Measurements from ENCODE around the gene TMEM109. TPM values are rescaled to one million over a fixed set of nuclear protein-coding genes. Genes with fewer than 3 reads are reported as not detected.
A peak's percentile ranks its signal among the peaks of the same experiment; 100 is the strongest.

TMEM109 gene
- total and polyA plus RNA-seq, 2 of the 8 experiments (the other 6 are each of a cell fraction or from before 2014, with no cell fraction given): 27.3 to 30.3 TPM

GRCh38 chr11:60905551-60906113 lies 8.3 kb upstream of the TMEM109 start:
- POLR2A ChIA-PET (ENCODE audit: partially characterized antibody): interaction anchor here (0.8 to 4.2 kb wide), 13 partner anchors 10 to 74 kb away, joined by 3 to 28 read pairs (median 4); partner anchors contain the start of genes CCDC86, TMEM109 and TMEM132A

More at GRCh38 chr11:60905551-60906113, 8.3 kb upstream of the TMEM109 start:
- no peaks in the 10 kb centered on the region for H3K9me3 ChIP-seq (ENCODE audit: insufficient read depth in 2 of 2, low read depth in 1 of 2, low read length in 1 of 2)
- H4K8ac ChIP-seq (ENCODE audit: extremely low read depth, insufficient read depth, low read length): peak overlapping the region; percentile 90
- H2BK5ac ChIP-seq (ENCODE audit: low read depth, low read length): no peak overlapping the region; the same call in 1 of the 2 replicates
- H4K20me1 ChIP-seq (replicated peaks in 1 of 2; ENCODE audit: control insufficient read depth in 1 of 2, insufficient read depth in 2 of 2, low read length in 2 of 2): peaks cover 10 to 22% of the 10 kb centered on the region in 2 experiments
- 0 out of 7 replicates have a peak, but pooled peaks cover 0 to 2% (median 0%) of the 10 kb centered on the region in 4 experiments for H3K27me3 ChIP-seq (replicated peaks in 1 of 4; ENCODE audit: control insufficient read depth in 3 of 4, extremely low read depth in 1 of 4, insufficient read depth in 3 of 4, low read length in 3 of 4)
- H2BK15ac ChIP-seq (ENCODE audit: low read length): no peak overlapping the region
- H2AK5ac ChIP-seq (ENCODE audit: low read depth, low read length): no peak overlapping the region
- peak overlapping the region; percentile 80 to 92 (median 85) for H3K9ac ChIP-seq (replicated peaks in 1 of 4; ENCODE audit: extremely low read depth in 1 of 4, low read depth in 3 of 4, low read length in 3 of 4)
- no peak overlapping the region for H3K18ac ChIP-seq (ENCODE audit: extremely low read depth, low read length)
- TF ChIP-seq TBP (IDR thresholded peaks at IDR 0.05; ENCODE audit: low read depth, low read length): no peak
- TF ChIP-seq SP2 (IDR thresholded peaks at IDR 0.05; ENCODE audit: low read length): no peak
- no peak for TF ChIP-seq RAD21 (IDR thresholded peaks at IDR 0.05 in 1 of 2, conservative IDR thresholded peaks at IDR 0.05 in 1 of 2; ENCODE audit: low read depth in 2 of 2, low read length in 2 of 2)
- no peak for TF ChIP-seq POLR2AphosphoS5 (IDR thresholded peaks at IDR 0.05; ENCODE audit: low read depth, low read length)
- TF ChIP-seq TAF7 (optimal IDR thresholded peaks at IDR 0.05; ENCODE audit: borderline replicate concordance, low read depth, low read length): no peak
- peak; percentile 4; the same call in 1 of the 2 replicates for TF ChIP-seq USF2 (IDR thresholded peaks at IDR 0.05; ENCODE audit: low read length)
- no peak for TF ChIP-seq NRF1 (IDR thresholded peaks at IDR 0.05; ENCODE audit: low read depth, low read length)
- no peak for TF ChIP-seq GABPA (IDR thresholded peaks at IDR 0.05; ENCODE audit: borderline replicate concordance, insufficient read depth, low read length)
- 0 out of 3 replicates have a peak, but pooled peaks of 1 of the 2 experiments have one; percentile 24 for TF ChIP-seq POLR2A (IDR thresholded peaks at IDR 0.05; ENCODE audit: control extremely low read depth in 1 of 2, low read depth in 2 of 2, low read length in 2 of 2)
- peak overlapping the region; percentile 76 to 91 (median 90) for H3K4me3 ChIP-seq (ENCODE audit: extremely low read depth in 1 of 4, insufficient read depth in 2 of 4, low read depth in 3 of 4, low read length in 4 of 4)
- CTCF ChIA-PET (ENCODE audit: partially characterized antibody): interaction anchor here (1.0 to 23.0 kb wide), 6 partner anchors 8 to 73 kb away, joined by 3 to 522 read pairs (median 8); partner anchors contain the start of gene TMEM109
- peaks cover 2% of the 10 kb centered on the region; the same call in 1 of the 2 replicates for H3K23me2 ChIP-seq (ENCODE audit: low read depth, low read length)
- H4K91ac ChIP-seq (replicated peaks; ENCODE audit: insufficient read length, low read length): peak overlapping the region; percentile 29
- H3K14ac ChIP-seq (ENCODE audit: insufficient read length): no peak overlapping the region
- peaks cover 23 to 40% of the 10 kb centered on the region in 2 experiments for H3K79me2 ChIP-seq (ENCODE audit: control insufficient read depth in 1 of 2, insufficient read depth in 2 of 2, low read length in 2 of 2)
- peak overlapping the region; percentile 81 to 97 for H3K4me2 ChIP-seq (ENCODE audit: insufficient read depth in 1 of 2, low read depth in 2 of 2, low read length in 2 of 2)
- H3K36me3 ChIP-seq (ENCODE audit: control insufficient read depth in 2 of 4, insufficient read depth in 4 of 4, low read length in 3 of 4): peaks cover 12 to 28% (median 27%) of the 10 kb centered on the region in 4 experiments; a peak in 7 of 8 replicates
- H2BK120ac ChIP-seq (replicated peaks; ENCODE audit: low read depth, low read length): no peak overlapping the region
- H3K27ac ChIP-seq (ENCODE audit: low read depth, low read length): no peak overlapping the region
- H3K56ac ChIP-seq (replicated peaks; ENCODE audit: insufficient read length, low read depth, low read length): peak overlapping the region; percentile 52
- no peak for DNase-seq (ENCODE audit: low read depth in 1 of 2, low spot score in 2 of 2)
- no peak overlapping the region for H3K23ac ChIP-seq (ENCODE audit: insufficient read length)
- no peak for FAIRE-seq
- peak overlapping the region; percentile 32 for H4K5ac ChIP-seq (ENCODE audit: insufficient read length, low read depth, low read length)
- WGBS, 2 experiments (ENCODE audit: extremely low coverage in 1 of 2, insufficient coverage in 1 of 2, insufficient read length in 1 of 2, insufficient replicate concordance in 2 of 2, low coverage in 1 of 2, low lambda C conversion rate in 2 of 2, missing lambda C conversion rate in 1 of 2): 17% methylated on average over 16 of the region's 16 CpGs; no CpG with 5 or more reads in 1 of the 2 experiments
- H2AFZ ChIP-seq (ENCODE audit: low read length): no peak overlapping the region
- no peak overlapping the region for H3K4ac ChIP-seq (replicated peaks; ENCODE audit: insufficient read length, low read depth, low read length)
- H3K79me1 ChIP-seq (ENCODE audit: low read depth, low read length): peaks cover 6% of the 10 kb centered on the region
- no peak overlapping the region for H2BK12ac ChIP-seq (ENCODE audit: low read depth, low read length)
- peaks cover 2 to 8% (median 5%) of the 10 kb centered on the region in 4 experiments; a peak in 4 of 7 replicates for H3K4me1 ChIP-seq (replicated peaks in 1 of 4; ENCODE audit: control insufficient read depth in 3 of 4, insufficient read depth in 4 of 4, low read length in 3 of 4)
- H2BK20ac ChIP-seq (ENCODE audit: low read length): no peak overlapping the region
